Pulmonary artery endothelial cell (primary cell): Measurements from ENCODE around the gene CUL1. TPM values are rescaled to one million over a fixed set of nuclear protein-coding genes. Genes with fewer than 3 reads are reported as not detected.

Experiments used
- DNase-seq: peaks from one replicate; pipeline ENCODE4 v3.0.0-alpha.2; 2011; ENCODE audit warnings: low read depth, low spot score
- total RNA-seq: library from RNA; depleted of rRNA; stranded (reverse); fragments of >200 nt; gene quantifications from 2 replicates; pipeline ENCODE4 v1.2.3, GENCODE V29; 2014

CUL1 gene
- total RNA-seq, 1 donor from 2014 or later = 56.3 TPM

DNA sequence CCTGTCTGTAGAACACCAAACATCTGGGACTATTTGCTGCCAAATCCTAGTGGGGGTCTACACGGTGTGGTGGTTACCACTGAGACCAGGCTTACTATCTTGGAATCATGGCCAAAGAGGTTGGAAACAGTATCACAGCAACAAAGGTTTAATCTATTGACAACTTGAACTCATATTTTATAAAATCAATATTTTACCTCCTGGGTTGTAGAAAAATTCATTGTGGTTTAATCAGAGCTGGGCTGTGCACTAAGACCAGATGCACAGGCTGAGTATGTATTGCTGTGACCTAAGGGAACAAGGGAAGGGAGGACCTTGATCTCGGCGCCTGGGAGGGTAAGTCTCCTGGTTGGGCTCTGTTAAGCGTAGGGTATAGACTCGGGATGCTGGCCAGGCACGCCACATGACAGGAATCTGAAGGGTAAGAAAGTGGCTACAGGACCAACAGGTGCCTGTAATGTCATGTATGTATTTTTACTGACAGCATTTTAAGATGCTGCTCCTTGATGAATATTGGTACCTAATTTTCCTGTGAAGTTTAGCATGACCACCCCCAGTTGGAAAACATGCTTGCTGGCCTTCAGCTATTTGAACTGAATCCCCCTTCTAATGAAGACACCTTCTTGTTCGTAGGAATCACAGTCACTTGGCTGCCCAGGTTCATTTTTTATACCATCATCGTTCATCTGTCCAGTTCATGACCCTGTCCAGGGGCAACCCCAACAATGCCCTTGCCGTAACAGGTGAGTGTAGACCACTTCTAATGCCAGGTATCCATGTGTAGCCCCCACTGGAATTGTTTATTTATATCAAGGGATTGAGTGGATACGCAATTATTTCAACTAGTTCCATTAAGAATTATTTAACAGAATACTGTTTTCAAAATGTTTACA, 105.9 kb downstream of the CUL1 start:
- no peak for DNase-seq

DNA sequence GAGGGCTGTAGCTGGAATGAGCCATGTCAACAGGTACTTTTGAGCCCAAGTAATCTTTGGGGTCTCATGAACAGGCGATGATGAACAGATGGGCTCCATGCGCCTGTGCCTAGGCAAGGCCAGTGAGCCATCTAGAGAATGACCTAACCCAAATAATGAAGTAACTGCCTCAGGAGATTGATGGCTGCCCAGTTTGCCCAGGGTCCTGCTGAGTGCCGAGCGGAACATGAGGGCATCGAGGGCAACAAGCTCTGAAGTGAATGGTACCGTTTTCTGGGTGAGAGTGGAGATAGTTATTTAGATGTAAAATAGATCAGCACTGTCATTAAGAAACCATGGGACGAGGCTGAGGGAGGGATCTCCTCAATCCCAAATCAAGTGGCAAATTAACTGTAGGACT, 107.5 kb downstream of the CUL1 start:
- DNase-seq = no peak

DNA sequence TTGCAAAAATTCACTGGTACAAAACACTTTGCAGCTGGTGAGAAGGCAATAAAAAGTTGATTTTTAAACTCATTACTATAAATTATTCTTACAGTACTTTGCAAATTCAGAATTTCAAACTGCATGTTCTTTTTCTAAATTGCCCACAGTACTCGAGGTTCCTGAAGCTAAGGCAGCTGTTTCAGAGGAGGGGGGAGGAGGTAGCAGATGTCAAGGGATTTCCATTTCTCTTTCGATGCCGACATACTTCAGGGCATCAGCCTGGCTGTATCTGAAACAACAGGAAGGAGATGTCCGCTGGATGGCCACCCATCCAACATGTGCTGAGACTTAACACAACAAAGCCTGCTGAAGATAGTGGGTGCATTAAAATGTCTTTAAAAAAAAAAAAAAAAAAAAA, 108.7 kb downstream of the CUL1 start:
- DNase-seq = no peak

DNA sequence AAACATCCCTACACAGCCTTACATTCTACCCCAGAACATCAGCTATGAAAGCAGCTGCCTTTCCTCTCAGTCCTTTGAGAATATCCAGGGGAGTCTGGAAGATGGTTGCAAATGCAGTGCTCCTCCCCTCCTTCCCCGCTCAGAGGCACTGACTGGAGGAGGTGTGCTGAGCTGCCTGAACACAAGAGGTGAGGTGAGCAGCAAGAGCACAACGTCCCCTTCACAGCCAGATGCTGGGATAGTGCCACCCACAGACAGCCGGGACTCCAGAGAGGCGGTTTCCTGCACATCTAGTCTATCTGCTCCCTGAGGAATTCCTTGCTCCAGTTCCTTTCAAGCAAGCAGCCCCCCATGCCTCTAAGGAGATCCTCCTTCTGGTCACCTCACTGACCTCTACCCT, 111.2 kb downstream of the CUL1 start:
- DNase-seq = no peak

DNA sequence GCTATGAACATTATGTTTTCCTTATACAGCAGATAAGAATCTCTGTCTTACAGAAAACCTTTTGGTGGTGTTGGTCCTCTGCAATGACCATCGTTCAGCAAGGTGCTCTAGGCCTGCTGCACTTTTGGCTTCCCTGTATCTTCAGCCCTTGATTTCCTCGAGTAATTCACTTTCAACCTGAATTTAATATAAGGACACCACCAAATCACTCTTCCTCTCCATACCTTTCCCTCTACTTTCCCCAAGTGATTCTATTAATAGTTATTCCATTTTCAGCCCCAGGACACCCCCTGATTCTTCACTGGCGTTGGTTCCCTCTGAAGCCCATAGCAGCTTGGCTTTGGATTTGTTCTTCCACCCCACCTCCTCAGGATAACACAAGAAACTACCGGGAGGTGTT, 113.2 kb downstream of the CUL1 start:
- no peak for DNase-seq

DNA sequence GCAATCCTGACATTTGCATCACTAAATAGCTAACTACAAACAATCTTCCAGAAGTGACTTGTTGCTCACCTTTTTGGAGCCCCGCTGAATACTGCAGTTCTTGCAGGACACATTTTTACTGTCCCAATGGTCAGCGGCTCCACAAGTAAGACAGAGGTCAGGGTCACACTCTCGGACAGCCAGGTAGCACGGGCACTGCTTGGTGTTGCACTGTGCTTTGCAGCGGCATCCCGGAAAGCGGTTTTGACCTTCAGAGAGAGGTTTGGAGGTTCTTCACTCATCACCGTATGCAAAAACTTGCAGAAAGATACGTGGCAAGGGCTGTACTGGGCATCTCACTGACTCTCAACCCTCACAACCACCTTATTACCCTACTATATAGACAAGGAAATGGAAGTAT, 115.2 kb downstream of the CUL1 start:
- DNase-seq = no peak

DNA sequence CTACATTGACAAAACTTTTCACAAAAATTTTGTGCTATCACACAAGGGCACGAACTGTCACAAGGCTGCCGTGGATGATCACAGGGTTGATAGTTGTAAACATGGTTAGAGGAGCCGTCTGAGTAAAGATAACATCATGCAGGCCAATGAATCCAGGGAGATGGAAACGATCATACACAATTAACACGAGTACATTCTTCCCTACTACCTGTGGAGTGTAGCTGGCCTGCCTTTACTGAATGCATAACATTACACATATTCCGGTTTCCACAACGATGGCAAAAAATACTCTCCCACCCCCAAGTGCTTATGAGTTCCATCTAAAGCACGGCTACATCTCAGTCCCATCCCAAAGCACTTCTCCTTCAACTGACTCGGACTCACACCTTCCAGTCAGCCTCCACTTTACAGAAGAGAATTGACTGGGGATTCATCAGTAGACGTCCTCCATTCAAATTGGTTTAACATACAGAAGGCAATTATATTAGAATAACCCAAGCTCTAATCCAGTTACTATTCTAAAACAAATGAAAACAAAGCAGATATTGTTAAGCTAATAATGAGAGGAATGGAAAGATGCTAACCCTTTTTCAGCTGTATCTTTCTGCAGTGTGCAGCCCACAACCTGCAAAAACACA, 116.3 kb downstream of the CUL1 start:
- no peak for DNase-seq

DNA sequence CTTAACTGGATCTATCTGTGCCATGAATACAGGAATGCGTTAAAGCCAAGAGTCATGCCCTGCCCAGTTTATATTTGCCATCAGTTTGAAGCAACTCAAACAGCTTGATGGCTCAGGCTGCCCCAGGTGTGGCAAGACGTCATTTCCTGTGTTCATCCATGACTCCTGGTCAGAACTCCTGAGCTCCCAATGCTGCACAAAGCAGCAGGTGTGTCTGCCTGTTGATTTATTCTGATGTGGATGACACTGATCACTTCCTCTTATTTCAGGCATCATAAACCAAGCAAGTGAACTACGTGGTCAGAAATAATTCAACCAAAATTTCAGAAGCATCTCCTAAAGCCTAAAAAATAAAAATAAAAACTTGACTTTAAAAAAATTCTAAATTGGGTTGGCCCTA, 116.9 kb downstream of the CUL1 start:
- DNase-seq = no peak

DNA sequence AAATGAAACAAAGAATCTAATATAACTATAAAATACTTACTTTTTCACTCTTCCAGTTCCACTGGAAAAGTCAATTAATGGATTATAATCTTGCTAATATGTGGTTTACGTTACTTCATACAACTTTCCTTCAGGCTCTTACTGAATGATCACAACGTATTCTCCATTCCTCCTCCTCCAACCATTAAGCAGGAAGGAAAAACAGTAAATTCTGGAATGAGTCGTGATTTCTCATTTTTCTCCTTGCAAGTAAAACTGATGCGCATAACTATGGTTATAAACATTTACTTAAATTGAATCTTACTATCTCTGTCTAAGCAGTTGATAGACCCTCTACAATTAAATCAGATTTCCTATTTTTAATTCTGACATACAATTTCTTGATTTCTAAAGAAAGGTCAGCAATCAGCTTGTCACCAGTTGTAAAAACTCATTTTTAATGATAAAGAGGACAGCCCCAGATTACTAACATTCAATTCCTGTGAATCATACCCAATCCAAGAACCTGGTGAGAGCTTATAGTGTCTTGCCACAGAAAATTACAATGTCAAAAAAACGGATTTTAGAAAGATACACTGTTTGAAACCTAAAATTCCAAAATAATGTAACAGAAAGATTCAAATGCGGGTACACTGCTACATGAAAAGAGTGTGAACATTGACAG, 121.1 kb downstream of the CUL1 start:
- DNase-seq = no peak

DNA sequence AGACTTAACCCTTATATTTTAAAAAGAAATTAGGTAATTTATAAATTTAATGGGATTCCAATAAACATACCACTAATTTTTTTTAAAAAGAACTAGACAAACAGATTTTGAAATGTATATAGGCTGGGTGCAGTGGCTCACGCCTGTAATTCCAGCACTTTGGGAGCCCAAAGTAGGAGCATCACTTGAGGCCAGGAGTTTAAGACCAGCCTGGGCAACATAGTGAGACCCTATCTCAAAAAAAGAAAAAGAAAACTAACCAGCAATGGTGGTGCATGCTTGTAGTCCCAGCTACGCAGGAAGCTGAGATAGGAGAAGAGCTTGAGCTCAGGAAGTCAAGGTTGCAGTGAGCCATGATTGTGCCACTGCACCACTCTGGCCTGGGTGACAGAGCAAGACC, 122.7 kb downstream of the CUL1 start:
- no peak for DNase-seq

DNA sequence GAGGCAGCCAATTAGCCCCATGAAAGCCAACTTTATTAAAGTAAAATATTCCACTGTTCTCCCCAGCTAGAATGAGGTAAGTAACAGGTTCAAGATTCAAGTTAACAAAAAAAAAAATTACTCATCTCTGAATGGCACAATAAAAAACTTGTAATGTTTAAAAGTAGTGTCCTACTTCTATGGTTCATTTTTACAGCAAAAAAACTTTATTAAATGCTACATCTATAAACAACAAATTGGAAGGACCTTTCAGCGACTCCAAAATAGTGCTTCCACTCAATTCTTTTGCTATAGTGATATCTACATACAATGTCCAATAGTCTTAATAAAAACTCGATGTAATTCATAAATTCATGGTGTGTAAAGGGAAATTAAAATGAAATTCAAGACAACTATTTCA, 126.2 kb downstream of the CUL1 start:
- DNase-seq = no peak

DNA sequence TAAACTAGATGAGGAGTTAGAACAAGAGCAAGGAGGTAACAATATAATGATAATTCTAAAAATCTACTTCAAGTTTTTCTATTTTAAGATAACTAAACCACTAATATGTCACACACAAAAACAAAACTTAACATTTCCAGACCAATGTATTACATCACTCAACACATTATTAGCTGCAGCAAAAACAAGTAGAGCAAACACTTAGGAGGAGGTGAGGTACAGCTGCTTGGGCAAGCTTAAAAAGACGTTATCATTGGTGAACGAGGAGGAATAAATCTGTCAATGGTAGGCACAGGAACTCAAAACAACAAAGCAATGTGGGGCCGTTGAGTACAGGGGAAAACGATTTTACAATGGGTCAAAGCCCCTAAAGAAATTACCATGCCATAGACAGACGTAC, 126.6 kb downstream of the CUL1 start:
- no peak for DNase-seq

DNA sequence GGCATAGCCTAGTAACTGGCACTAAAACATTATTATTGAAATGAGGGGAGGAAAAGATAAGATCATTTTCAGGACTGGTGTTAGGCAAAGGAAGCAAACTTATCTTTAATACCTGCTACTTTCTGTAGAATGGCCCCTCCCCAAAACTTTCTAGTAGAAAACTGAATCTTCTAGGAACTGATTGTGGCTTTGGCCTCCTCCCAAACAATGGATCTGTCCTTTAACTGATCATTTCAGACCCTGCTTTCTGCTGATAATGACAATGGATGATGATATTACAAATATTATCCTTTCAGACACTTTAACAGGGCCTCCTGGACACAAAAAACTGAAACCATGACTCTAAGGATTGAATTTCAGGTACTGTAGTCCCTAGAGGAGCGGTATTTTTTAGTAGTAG, 130.3 kb downstream of the CUL1 start:
- DNase-seq = no peak

DNA sequence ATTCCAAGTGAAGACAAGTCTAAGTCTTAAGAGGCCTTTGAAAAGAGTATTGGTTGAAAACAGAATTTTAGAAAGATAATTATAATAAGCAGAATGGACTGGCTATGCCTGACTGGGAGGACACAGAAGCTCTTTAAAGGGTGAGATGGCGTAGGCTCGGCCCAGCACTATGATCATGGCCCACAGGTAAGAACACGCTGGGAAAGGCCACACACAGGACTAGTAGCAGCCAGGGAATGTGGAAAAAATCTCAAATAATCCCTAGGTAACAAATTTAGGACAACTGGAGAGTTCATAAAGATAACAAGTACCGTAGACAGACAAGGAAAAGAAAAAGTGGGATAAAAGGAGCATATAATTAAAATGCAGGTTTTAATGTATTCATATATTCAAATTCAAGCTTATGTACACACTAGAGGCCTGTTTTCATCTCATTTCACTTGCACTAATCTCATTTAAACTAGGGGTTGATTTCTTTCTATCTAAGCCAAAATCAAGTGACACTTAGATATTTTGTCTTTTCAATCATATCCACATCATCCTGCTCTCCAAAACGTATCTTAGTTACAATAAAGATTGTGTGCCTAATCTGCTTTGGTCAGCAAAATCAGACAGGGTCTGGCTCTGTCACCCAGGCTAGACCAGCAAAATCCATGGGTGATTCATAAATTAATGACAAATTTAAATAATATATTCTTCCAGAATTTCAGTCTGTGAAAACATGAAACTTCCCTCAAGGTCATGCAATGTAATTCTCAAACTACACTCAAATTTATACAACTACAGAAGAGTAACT, 132.4 kb downstream of the CUL1 start:
- DNase-seq = no peak

DNA sequence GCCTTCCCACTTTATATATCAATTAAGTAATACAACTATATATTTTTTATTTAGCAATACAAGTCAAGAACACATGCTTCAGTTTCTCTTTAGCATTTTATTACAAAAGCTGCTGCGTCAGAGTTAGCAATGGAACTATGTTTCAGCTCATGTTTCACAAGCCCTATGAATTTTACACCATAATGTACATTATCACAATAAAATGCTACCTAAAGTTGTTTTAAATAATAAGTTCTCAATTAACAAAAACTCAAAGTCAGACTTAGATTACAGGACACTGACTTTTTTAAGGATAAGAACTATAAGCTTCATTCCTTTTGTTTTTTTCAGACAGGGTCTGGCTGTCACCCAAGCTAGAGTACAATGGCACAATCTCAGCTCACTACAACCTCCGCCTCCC, 133.1 kb downstream of the CUL1 start:
- DNase-seq = no peak

DNA sequence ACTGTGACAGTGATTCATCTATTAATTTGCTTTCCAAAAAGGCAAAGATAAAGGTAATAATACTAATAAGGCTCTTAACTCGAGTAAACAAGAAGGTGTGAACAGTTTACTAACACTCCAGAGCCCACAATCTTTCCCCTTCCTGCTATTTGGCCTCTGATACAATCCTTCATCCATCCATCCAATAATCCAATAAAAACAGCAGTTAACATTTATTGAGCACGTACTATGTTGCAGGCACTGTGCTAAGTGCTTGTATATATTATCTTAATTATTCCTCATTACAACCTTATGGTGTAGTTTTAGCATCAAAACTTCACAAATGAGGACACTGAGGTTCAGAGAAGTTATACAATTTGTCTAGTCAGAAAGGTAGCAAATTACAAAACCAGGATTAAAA, 135.9 kb downstream of the CUL1 start:
- no peak for DNase-seq

DNA sequence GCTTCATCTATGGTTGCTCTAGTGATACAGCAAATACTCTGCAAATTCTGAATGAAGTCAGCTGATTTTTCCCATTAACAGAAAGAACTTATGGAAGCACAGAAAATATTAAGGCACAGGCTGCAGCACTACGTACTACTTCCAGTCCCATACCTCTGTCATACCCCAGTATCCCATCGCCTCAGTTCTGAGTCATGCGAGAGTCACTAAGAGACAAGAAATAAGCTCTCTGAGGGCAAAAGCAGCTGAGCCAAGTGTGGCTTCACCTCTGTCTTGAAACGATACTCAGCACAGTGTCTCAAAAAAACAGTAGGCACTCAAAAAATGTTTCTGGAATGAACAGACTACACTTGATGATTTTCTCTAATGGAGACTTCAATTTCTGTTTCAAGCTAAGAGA, 137.2 kb downstream of the CUL1 start:
- DNase-seq = no peak

DNA sequence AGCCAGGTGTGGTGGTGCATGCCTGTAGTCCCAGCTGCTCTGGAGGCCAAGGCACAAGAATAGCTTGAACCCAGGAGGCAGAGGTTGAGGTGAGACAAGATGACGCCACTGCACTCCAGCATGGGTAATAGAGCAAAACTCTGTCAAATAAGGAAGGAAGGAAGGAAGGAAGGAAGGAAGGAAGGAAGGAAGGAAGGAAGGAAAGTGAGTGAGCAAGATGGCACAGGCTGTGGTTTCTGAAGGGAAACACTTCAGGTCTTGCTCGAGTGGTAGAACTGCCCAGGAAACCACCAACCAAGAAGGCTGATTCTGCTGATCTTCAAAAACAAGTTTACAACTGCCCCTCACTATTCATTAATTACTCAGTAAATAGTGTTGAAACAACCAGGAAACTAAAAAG, 140.2 kb downstream of the CUL1 start:
- no peak for DNase-seq

DNA sequence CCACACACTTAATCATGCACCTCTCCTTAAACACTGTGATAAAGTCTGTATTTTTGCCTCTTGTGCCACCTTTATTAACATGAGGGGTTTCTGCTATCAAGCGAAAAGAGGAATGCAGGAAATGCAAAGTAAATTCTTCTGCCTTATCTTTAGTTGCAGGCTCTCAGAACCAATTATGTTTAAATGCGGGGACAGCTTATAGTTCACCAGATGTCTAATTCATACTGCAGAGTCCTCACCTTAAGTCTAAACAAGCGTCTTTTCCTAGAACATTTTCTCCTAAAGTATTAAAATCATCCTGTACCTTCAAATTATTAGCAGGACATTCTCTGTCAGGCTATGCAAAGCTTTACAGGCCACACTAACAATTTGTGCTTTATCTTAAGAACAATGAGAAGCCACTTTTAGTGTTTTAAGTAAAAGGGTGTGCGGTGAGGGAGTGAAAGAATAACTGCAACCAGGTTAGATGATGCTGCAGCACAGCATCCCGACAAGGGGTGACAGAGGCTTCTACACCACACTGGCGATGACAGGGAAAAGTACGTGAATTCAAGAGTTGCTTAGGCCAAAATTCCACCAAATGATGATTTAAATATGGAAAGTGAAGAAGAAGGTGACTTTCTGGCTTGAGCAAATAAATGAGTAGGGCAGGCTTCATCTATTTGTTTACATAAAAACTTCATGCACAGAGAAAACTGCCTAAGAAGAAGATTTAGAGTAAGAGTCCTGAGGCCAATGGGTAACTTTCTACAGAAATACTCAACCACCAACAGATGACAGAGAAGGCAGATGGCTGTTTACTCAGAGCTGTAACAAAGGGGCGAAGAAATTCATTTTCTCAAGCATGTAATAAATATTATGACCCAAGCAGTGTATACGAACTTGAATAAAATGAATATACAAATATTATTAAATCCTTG, 149.4 kb downstream of the CUL1 start:
- peak; percentile 10 for DNase-seq

DNA sequence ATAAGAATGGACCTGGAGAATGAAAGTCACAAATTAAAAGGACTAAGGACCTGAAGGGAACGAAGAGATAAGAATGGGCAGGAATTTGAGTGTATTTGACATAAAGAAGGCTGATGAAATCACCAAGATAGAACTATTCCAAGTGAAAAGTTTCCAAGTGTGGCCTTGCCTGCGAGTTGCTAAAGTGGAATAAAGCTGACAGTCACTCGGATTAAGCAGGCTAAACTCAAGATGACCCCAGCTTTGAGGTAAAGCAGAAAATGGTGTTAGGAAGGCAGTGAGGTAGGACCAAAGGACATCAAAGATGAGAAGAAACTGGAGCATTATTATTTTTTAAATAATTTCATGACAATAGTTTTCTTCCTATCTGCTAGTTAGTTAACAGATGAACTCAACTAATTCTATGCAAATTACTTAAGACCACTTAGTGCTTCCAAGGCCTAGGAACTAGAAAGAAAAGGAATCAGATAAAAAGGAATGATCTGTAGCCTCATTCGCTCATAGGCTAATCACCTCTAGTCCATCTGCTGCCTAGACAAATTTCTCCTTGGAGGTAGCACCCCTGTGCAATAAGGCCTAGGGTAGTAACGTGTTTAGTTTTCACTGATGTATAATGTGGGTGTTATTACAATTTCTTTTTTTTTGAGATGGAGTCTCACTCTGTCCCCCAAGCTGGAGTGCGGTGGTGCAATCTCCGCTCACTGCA, 150.8 kb downstream of the CUL1 start:
- DNase-seq = no peak
